Loucy (cell line): ENCODE measurements around the gene LEF1.
A peak's percentile ranks its signal among the peaks of the same experiment; 100 is the strongest.

Experiments used
- H2AFZ ChIP-seq: fragments of 200-600 bp; sonication (generic); 2 replicates; pipeline ENCODE4 v1.6.0; 2016; ENCODE audit warnings: antibody characterized with exemption, mild to moderate bottlenecking, low read length, moderate library complexity
- H3F3A ChIP-seq: fragments of 200-600 bp; 2 replicates; pipeline ENCODE4 v1.6.0; 2016; ENCODE audit warnings: antibody characterized with exemption, low read depth, mild to moderate bottlenecking
- H3K27me3 ChIP-seq: fragments of 200-600 bp; sonication (generic); 2 replicates; pipeline ENCODE4 v1.6.1; 2014; ENCODE audit warnings: low read length, mild to moderate bottlenecking; ENCODE audit not compliant: insufficient read depth, poor library complexity, severe bottlenecking
- H3K36me3 ChIP-seq: fragments of 200-600 bp; sonication (generic); 2 replicates; pipeline ENCODE4 v1.6.1; 2016; ENCODE audit warnings: low read length; ENCODE audit not compliant: insufficient read depth
- H3K4me1 ChIP-seq: fragments of 200-600 bp; sonication (generic); 2 replicates; pipeline ENCODE4 v1.5.1; 2014; ENCODE audit warnings: low read length, mild to moderate bottlenecking; ENCODE audit not compliant: insufficient read depth, poor library complexity, severe bottlenecking
- H3K4me2 ChIP-seq: fragments of 200-600 bp; sonication (generic); 2 replicates; pipeline ENCODE4 v1.6.0; 2014; ENCODE audit warnings: antibody characterized with exemption, low read length, low read depth, mild to moderate bottlenecking; ENCODE audit not compliant: poor library complexity, severe bottlenecking
- H3K4me3 ChIP-seq: fragments of 200-600 bp; sonication (generic); 2 replicates; pipeline ENCODE4 v1.5.1; 2014; ENCODE audit warnings: low read length, mild to moderate bottlenecking, mixed read lengths; ENCODE audit not compliant: poor library complexity, severe bottlenecking
- H3K79me2 ChIP-seq: fragments of 200-600 bp; sonication (generic); 2 replicates; pipeline ENCODE4 v1.6.1; 2014; ENCODE audit warnings: low read length; ENCODE audit not compliant: insufficient read depth
- H3K9ac ChIP-seq: fragments of 200-600 bp; sonication (generic); 2 replicates; pipeline ENCODE4 v1.6.0; 2014; ENCODE audit warnings: mild to moderate bottlenecking, low read depth, low read length, moderate library complexity; ENCODE audit not compliant: poor library complexity, severe bottlenecking
- H3K9me2 ChIP-seq: fragments of 200-600 bp; sonication (generic); replicated peaks from 2 replicates; pipeline ENCODE4 v1.6.1; 2016; ENCODE audit warnings: low read depth, low read length, mixed read lengths
- H3K9me3 ChIP-seq: fragments of 200-600 bp; sonication (generic); 2 replicates; pipeline ENCODE4 v1.6.1; 2014; ENCODE audit warnings: mild to moderate bottlenecking, antibody characterized with exemption, low read length, low read depth; ENCODE audit not compliant: insufficient read depth
- H4K20me1 ChIP-seq: fragments of 200-600 bp; sonication (generic); 2 replicates; pipeline ENCODE4 v1.6.0; 2014; ENCODE audit warnings: antibody characterized with exemption, low read length, mild to moderate bottlenecking; ENCODE audit not compliant: insufficient read depth, poor library complexity, severe bottlenecking
- EZH2phosphoT487 ChIP-seq: fragments of 200-600 bp; IDR thresholded peaks from 2 replicates; pipeline ENCODE4 v1.6.1; 2018; ENCODE audit warnings: antibody characterized with exemption, mild to moderate bottlenecking, moderate library complexity, borderline replicate concordance
- TF ChIP-seq, protein P1 (sequence below): fragments of 200-600 bp; sonication (generic); conservative IDR thresholded peaks from 2 replicates; pipeline ENCODE4 v1.5.1; 2014; ENCODE audit warnings: mild to moderate bottlenecking, antibody characterized with exemption, low read length

Gene LEF1

DNA sequence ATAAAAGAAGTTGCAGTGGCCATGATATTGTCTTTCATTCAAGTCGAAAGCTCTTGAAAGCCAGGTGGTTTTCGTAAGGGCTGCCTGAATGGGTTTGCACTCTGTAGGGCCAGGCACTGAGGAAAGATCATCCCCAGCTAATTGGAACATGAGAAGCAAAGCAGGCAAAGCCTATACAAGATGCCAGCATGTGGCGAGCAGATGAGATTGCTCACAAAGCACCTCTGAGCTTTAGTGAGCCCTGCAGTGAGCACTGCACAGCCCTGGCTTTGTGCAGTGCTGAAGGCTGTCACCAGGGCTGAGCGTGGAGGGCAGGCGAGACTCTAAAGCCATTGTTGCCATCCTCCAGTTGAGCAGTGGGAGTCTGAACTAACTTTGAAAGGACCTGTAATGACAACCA lies 125.2 kb downstream of the LEF1 start:
- no peak for TF ChIP-seq EZH2phosphoT487
- TF ChIP-seq, protein P1, sequence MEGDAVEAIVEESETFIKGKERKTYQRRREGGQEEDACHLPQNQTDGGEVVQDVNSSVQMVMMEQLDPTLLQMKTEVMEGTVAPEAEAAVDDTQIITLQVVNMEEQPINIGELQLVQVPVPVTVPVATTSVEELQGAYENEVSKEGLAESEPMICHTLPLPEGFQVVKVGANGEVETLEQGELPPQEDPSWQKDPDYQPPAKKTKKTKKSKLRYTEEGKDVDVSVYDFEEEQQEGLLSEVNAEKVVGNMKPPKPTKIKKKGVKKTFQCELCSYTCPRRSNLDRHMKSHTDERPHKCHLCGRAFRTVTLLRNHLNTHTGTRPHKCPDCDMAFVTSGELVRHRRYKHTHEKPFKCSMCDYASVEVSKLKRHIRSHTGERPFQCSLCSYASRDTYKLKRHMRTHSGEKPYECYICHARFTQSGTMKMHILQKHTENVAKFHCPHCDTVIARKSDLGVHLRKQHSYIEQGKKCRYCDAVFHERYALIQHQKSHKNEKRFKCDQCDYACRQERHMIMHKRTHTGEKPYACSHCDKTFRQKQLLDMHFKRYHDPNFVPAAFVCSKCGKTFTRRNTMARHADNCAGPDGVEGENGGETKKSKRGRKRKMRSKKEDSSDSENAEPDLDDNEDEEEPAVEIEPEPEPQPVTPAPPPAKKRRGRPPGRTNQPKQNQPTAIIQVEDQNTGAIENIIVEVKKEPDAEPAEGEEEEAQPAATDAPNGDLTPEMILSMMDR: no peak
- peaks cover 26% of the 10 kb centered on the region for H3K36me3 ChIP-seq
- H3K9me3 ChIP-seq: no peaks in the 10 kb centered on the region
- no peaks in the 10 kb centered on the region for H4K20me1 ChIP-seq
- H3K27me3 ChIP-seq: no peaks in the 10 kb centered on the region
- no peak overlapping the region for H3K4me2 ChIP-seq
- peaks cover 6% of the 10 kb centered on the region for H3K4me1 ChIP-seq
- H3F3A ChIP-seq: peaks cover 15% of the 10 kb centered on the region
- no peak overlapping the region for H3K4me3 ChIP-seq
- no peak overlapping the region for H2AFZ ChIP-seq
- H3K9me2 ChIP-seq: no peaks in the 10 kb centered on the region
- no peaks in the 10 kb centered on the region for H3K79me2 ChIP-seq
- H3K9ac ChIP-seq: no peak overlapping the region

DNA sequence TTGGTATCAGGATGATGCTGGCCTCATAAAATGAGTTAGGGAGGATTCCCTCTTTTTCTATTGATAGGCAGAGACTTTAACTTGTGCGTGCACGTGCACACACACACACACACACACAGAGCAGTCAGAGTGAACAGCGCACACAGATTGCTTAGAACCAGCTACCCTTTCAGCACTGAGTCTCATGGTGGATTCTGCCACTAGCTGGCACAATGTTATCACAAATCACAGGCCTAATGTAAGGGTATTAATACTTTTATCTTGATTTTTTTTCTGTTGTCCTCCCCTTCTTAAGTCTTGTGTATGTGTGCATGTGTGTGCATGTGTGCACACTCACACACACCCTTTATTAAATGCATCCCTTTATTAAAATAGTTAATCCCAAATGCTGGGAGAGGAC lies 125.8 kb downstream of the LEF1 start:
- TF ChIP-seq, protein P1: peak; percentile 35; the same call in 1 of the 2 replicates
- no peak for TF ChIP-seq EZH2phosphoT487
- Histone ChIP-seq H3K9me3 (no peaks in the 10 kb centered on the region), H3F3A (peaks cover 15% of the 10 kb centered on the region), H3K4me3 (no peak overlapping the region), H3K4me1 (peaks cover 6% of the 10 kb centered on the region), H3K36me3 (peaks cover 20% of the 10 kb centered on the region; the same call in 1 of the 2 replicates), H3K27me3 (no peaks in the 10 kb centered on the region), H3K9ac (no peak overlapping the region), H3K79me2 (no peaks in the 10 kb centered on the region), H2AFZ (no peak overlapping the region), H3K9me2 (no peaks in the 10 kb centered on the region), H4K20me1 (no peaks in the 10 kb centered on the region), H3K4me2 (no peak overlapping the region)

- no peaks in the 10 kb centered on the region for H3K9me2 ChIP-seq
- no peaks in the 10 kb centered on the region for H3F3A ChIP-seq
- H4K20me1 ChIP-seq: no peaks in the 10 kb centered on the region
- H3K9ac ChIP-seq: no peak overlapping the region
- no peaks in the 10 kb centered on the region for H3K9me3 ChIP-seq
- no peak overlapping the region for H2AFZ ChIP-seq
- H3K4me1 ChIP-seq: peaks cover 24% of the 10 kb centered on the region
- peaks cover 11% of the 10 kb centered on the region; the same call in 1 of the 2 replicates for H3K36me3 ChIP-seq
- no peaks in the 10 kb centered on the region for H3K27me3 ChIP-seq
- H3K79me2 ChIP-seq: no peaks in the 10 kb centered on the region
- H3K4me3 ChIP-seq: no peak overlapping the region
- TF ChIP-seq EZH2phosphoT487: no peak
- TF ChIP-seq, protein P1: no peak
- H3K4me2 ChIP-seq: no peak overlapping the region
These were observed 130.8 kb downstream of the LEF1 start for GRCh38 chr4:108037884-108038283.
